ENCODE results near the gene SEBOX. TPM values are rescaled to one million over a fixed set of nuclear protein-coding genes. Genes with fewer than 3 reads are reported as not detected.

Gene SEBOX
- total and polyA plus RNA-seq, 2 donors (not counting 1 experiment from before 2014, with no cell fraction given), result not detected

DNA sequence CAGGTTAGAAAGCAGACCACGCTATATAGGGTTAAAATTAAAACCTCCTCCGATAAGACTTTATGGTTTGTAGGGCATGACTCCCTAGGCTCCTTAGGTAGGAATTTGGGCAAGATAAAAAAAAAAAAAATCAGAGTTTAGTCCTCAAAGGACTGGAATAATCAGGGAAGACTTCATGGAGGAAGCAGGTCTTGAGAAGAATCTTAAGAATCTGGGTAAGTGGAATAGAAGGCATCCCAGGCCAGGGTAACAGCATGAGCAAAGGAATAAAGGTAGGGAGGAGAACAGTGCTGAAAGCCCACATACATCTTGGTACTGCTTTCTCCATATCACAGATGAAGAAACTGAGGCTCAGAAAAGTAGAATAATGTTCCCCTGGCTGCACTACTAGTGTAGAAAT is 25.6 kb upstream of the SEBOX start:
- DNase-seq, result no peak
- Histone ChIP-seq H3K27me3 (replicated peaks in 1 of 4; ENCODE audit: control extremely low read depth in 1 of 4, control insufficient read depth in 3 of 4, insufficient read depth in 4 of 4, low read length in 3 of 4) (peaks cover 0 to 6% (median 0%) of the 10 kb centered on the region in 4 experiments), H3K79me2 (ENCODE audit: control insufficient read depth, insufficient read depth, low read length) (no peaks in the 10 kb centered on the region), H3K9me3 (ENCODE audit: control extremely low read depth in 1 of 3, control insufficient read depth in 2 of 3, insufficient read depth in 1 of 3, low read length in 2 of 3) (peaks cover 0 to under 1% (median 0%) of the 10 kb centered on the region in 3 donors), H3K4me3 (ENCODE audit: control extremely low read depth in 1 of 5, extremely low read depth in 1 of 5, insufficient read depth in 1 of 5, low read depth in 2 of 5, low read length in 4 of 5) (no peak overlapping the region), H3K4me1 (ENCODE audit: control insufficient read depth in 2 of 2, insufficient read depth in 2 of 2, low read length in 2 of 2) (peaks cover under 1% of the 10 kb centered on the region in 2 donors), H3K9ac (ENCODE audit: low read length) (no peak overlapping the region), H4K20me1 (ENCODE audit: control insufficient read depth, insufficient read depth, low read length, poor library complexity, severe bottlenecking) (no peaks in the 10 kb centered on the region), H3K4me2 (replicated peaks; ENCODE audit: low read depth, low read length, poor library complexity, severe bottlenecking) (no peak overlapping the region), H2AFZ (ENCODE audit: insufficient read depth, low read depth, low read length, poor library complexity, severe bottlenecking) (no peak overlapping the region), H3K36me3 (replicated peaks in 1 of 2; ENCODE audit: control extremely low read depth in 1 of 2, control insufficient read depth in 1 of 2, extremely low read depth in 1 of 2, insufficient read depth in 2 of 2, low read length in 1 of 2) (peaks cover 3 to 44% of the 10 kb centered on the region in 2 experiments), H3K27ac (ENCODE audit: low read length in 2 of 2) (no peak overlapping the region)
- no peaks in the 10 kb centered on the region for H3K27me3 Mint-ChIP-seq
- H3K27ac Mint-ChIP-seq, result no peak overlapping the region
- H3K9me3 Mint-ChIP-seq (ENCODE audit: insufficient read depth), result no peaks in the 10 kb centered on the region
- intact Hi-C loops (cut with micrococcal nuclease), result no loop called here
- no peak overlapping the region for H3K4me3 Mint-ChIP-seq
- ChIA-PET POLR2A (no interaction called here), CTCF (interaction anchor here (2.6 kb wide), 1 partner anchor 26 kb away, joined by 6 read pairs; no protein-coding TSS in a partner anchor)
- peaks cover under 1% of the 10 kb centered on the region for H3K4me1 Mint-ChIP-seq
- no peak for ATAC-seq (ENCODE audit: low read depth)
- TF ChIP-seq, protein P1, sequence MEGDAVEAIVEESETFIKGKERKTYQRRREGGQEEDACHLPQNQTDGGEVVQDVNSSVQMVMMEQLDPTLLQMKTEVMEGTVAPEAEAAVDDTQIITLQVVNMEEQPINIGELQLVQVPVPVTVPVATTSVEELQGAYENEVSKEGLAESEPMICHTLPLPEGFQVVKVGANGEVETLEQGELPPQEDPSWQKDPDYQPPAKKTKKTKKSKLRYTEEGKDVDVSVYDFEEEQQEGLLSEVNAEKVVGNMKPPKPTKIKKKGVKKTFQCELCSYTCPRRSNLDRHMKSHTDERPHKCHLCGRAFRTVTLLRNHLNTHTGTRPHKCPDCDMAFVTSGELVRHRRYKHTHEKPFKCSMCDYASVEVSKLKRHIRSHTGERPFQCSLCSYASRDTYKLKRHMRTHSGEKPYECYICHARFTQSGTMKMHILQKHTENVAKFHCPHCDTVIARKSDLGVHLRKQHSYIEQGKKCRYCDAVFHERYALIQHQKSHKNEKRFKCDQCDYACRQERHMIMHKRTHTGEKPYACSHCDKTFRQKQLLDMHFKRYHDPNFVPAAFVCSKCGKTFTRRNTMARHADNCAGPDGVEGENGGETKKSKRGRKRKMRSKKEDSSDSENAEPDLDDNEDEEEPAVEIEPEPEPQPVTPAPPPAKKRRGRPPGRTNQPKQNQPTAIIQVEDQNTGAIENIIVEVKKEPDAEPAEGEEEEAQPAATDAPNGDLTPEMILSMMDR (IDR thresholded peaks at IDR 0.05), result no peak
- no peak for TF ChIP-seq EZH2 (IDR thresholded peaks at IDR 0.05; ENCODE audit: borderline replicate concordance, insufficient read depth, low read depth, low read length, poor library complexity, severe bottlenecking)
- 100% methylated on average over 1 of the region's 2 CpGs for WGBS (ENCODE audit: insufficient coverage)

DNA sequence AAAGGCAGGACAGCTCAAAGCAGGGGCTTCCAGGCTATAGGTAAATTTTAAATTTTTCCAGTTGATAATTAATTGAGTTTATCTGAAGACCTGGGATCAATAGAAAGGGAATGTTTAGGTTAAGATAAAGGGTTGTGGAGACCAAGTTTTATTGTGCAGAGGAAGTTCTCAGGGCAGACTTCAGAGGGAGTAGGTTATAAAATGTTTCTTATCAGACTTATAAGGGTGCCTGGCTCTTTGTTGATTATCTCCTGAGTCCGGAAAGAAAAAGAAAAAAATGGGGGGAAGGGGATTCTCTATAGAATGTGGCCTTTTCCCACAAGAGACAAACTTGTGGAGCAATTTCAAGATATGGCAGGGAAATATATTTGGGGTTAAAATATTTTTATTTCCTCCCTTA is 25.1 kb upstream of the SEBOX start:
- H3K4me1 Mint-ChIP-seq, result peaks cover 5% of the 10 kb centered on the region
- no peak overlapping the region for H3K4me3 Mint-ChIP-seq
- TF ChIP-seq, protein P1 (IDR thresholded peaks at IDR 0.05), result no peak
- no peak for TF ChIP-seq EZH2 (IDR thresholded peaks at IDR 0.05; ENCODE audit: borderline replicate concordance, insufficient read depth, low read depth, low read length, poor library complexity, severe bottlenecking)
- H3K27me3 Mint-ChIP-seq, result peaks cover 4% of the 10 kb centered on the region
- Histone ChIP-seq H3K9ac (ENCODE audit: low read length) (no peak overlapping the region), H3K9me3 (ENCODE audit: control extremely low read depth in 1 of 3, control insufficient read depth in 2 of 3, insufficient read depth in 1 of 3, low read length in 2 of 3) (peaks cover 0 to 4% (median 0%) of the 10 kb centered on the region in 3 donors), H3K27ac (ENCODE audit: low read length in 2 of 2) (no peak overlapping the region), H3K27me3 (replicated peaks in 1 of 4; ENCODE audit: control extremely low read depth in 1 of 4, control insufficient read depth in 3 of 4, insufficient read depth in 4 of 4, low read length in 3 of 4) (peaks cover 0 to 10% (median 0%) of the 10 kb centered on the region in 4 experiments), H3K36me3 (replicated peaks in 1 of 2; ENCODE audit: control extremely low read depth in 1 of 2, control insufficient read depth in 1 of 2, extremely low read depth in 1 of 2, insufficient read depth in 2 of 2, low read length in 1 of 2) (peaks cover 3 to 40% of the 10 kb centered on the region in 2 experiments), H4K20me1 (ENCODE audit: control insufficient read depth, insufficient read depth, low read length, poor library complexity, severe bottlenecking) (no peaks in the 10 kb centered on the region), H3K4me3 (ENCODE audit: control extremely low read depth in 1 of 5, extremely low read depth in 1 of 5, insufficient read depth in 1 of 5, low read depth in 2 of 5, low read length in 4 of 5) (no peak overlapping the region), H3K4me2 (replicated peaks; ENCODE audit: low read depth, low read length, poor library complexity, severe bottlenecking) (no peak overlapping the region), H3K4me1 (ENCODE audit: control insufficient read depth in 2 of 2, insufficient read depth in 2 of 2, low read length in 2 of 2) (peaks cover 4 to 5% of the 10 kb centered on the region in 2 donors), H2AFZ (ENCODE audit: insufficient read depth, low read depth, low read length, poor library complexity, severe bottlenecking) (no peak overlapping the region), H3K79me2 (ENCODE audit: control insufficient read depth, insufficient read depth, low read length) (no peaks in the 10 kb centered on the region)
- DNase-seq (no peak), ATAC-seq (ENCODE audit: low read depth) (no peak)
- no peak overlapping the region for H3K27ac Mint-ChIP-seq
- WGBS (ENCODE audit: insufficient coverage), result 100% methylated on average over 1 of the region's 1 CpG
- H3K9me3 Mint-ChIP-seq (ENCODE audit: insufficient read depth), result no peaks in the 10 kb centered on the region
- POLR2A ChIA-PET, result no interaction called here
- CTCF ChIA-PET, result interaction anchor here (2.6 kb wide), 1 partner anchor 26 kb away, joined by 6 read pairs; no protein-coding TSS in a partner anchor
- intact Hi-C loops (cut with micrococcal nuclease), result no loop called here

Data from B cell (primary cell).